Astrocyte of the spinal cord (primary cell): Measurements from ENCODE around the gene NF1.

Experiments used
- DNase-seq: peaks from one replicate; pipeline ENCODE4 v3.0.0; 2011; ENCODE audit warnings: low read depth, low spot score
- H3K4me3 ChIP-seq: 2 replicates; pipeline ENCODE4 v1.5.1; 2011; ENCODE audit warnings: low read depth, mild to moderate bottlenecking, low read length, moderate library complexity
- CTCF ChIP-seq: IDR thresholded peaks from 2 replicates; pipeline ENCODE4 v1.5.1; 2012; ENCODE audit warnings: low read depth, mild to moderate bottlenecking, low read length, inconsistent platforms
- in situ Hi-C: cut with HindIII; loops from 2 replicates; pipeline ENCODE4 v1.10.0; 2017; ENCODE audit warnings: low sequenced_read_pairs

NF1 gene

GRCh38 chr17:31320241-31320640, 225.5 kb downstream of the NF1 start:
- H3K4me3 ChIP-seq, result no peak overlapping the region
- no peak for TF ChIP-seq CTCF
- in situ Hi-C loops, result no loop called here
- no peak for DNase-seq

- peak; percentile 37 for DNase-seq
- no peak for TF ChIP-seq CTCF
- H3K4me3 ChIP-seq, result peak overlapping the region; percentile 6
- in situ Hi-C loops, result no loop called here
Observed at GRCh38 chr17:31320791-31321190, 226.0 kb downstream of the NF1 start.

GRCh38 chr17:31321481-31321880, 226.7 kb downstream of the NF1 start, which contains the start of gene EVI2A:
Gene EVI2A (minus strand): TSS chr17:31321622. CDS start chr17:31319013, 2,609 bp downstream.
- TF ChIP-seq CTCF, result no peak
- peak within 1 kb of the TSS; percentile 21 for H3K4me3 ChIP-seq
- DNase-seq, result peak; percentile 90
- in situ Hi-C loops, result no loop called here

DNA sequence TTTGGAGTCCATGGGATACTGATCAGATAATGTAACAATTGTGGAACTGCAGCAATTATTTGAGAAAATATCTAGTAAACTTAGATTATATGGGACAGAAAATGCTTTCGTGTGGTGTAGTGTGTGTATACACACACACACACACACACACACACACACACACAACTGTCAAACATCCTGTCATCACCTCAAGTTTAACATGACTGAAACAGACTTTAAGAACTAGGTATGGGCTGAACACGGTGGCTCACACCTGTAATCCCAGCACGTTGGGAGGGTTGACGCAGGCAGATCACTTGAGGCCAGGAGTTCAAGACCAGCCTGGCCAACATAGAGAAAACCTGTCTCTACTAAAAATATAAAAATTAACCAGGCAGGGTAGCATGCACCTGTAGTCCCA, 227.2 kb downstream of the NF1 start:
- DNase-seq, result no peak
- no peak overlapping the region for H3K4me3 ChIP-seq
- in situ Hi-C loops, result no loop called here
- no peak for TF ChIP-seq CTCF

- DNase-seq, result no peak
- H3K4me3 ChIP-seq, result no peak overlapping the region
- in situ Hi-C loops, result no loop called here
- no peak for TF ChIP-seq CTCF
Observed at GRCh38 chr17:31323551-31323950, 228.8 kb downstream of the NF1 start.

DNA sequence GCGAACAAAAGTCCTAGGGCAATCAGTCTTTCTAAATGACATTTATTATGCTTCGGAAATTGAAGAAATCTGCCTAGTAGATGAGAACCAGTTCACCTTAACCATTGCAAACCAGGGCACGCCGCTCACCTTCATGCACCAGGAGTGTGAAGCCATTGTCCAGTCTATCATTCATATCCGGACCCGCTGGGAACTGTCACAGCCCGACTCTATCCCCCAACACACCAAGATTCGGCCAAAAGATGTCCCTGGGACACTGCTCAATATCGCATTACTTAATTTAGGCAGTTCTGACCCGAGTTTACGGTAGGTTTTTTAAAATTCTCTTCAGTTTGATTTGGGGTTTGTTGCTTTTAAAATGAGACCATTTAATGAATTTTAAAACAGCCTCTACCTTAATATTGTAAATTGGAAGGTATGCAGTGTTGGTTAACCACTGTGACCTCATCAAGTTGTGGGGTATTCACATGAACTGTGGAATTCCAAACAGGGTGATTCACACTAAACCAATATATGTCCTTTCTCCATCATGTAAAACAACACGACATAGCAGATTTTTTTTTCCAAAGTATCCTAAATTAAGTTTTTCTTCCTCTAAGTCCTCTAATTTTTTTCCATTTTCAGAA, 232.9 kb downstream of the NF1 start:
- TF ChIP-seq CTCF, result no peak
- DNase-seq, result peak; percentile 91
- no peak overlapping the region for H3K4me3 ChIP-seq
- in situ Hi-C loops, result no loop called here

DNA sequence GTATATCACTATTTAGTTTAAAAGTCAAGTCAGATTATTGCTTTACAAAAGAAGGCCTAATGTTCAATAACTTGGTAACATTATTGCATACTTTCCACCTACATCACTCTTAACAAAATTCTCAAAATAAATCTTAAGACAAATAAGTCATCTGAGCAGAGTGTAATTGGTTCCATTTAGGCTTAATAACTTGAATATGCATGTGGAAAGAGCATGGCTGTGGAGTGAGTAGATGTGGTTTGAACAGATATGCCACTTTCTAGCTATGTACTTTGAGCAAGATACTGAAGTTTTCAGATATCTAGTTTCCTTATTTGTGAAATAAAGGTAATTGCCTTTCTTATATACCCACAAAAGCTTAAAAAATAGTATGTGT, 233.4 kb downstream of the NF1 start:
- TF ChIP-seq CTCF, result no peak
- in situ Hi-C loops, result no loop called here
- no peak overlapping the region for H3K4me3 ChIP-seq
- no peak for DNase-seq
